ENCODE data around the gene BLOC1S1.

DNA sequence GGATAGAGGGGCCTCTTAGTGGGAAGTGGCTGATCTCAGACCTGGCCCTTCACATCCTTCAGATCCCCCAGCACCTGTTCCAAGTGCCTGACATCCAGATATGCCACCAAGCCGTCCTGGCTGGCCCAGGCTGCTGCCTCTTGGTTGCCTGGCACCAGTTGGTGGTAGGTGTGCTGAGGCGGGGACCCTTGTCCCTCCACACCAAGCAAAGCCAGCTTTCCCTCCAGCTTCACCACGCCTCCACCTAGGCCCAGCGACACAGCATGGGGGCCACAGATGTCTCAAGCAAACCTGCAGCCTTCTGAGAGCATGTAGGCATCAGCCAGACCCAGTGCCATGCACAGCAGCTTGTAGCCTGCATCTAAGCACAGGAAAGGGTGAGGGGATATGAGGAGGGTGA, 16.4 kb downstream of the BLOC1S1 start:
- TF ChIP-seq EZH2 (IDR thresholded peaks at IDR 0.05; ENCODE audit: borderline replicate concordance, low read depth, low read length, severe bottlenecking), result no peak
- no peak for TF ChIP-seq CTCF (IDR thresholded peaks at IDR 0.05; ENCODE audit: borderline replicate concordance, extremely low read depth, low read length, poor library complexity, severe bottlenecking)

All from DND-41 (cell line).